ENCODE measurements around the gene NOS2. TPM values are rescaled to one million over a fixed set of nuclear protein-coding genes. Genes with fewer than 3 reads are reported as not detected.
A peak's percentile ranks its signal among the peaks of the same experiment; 100 is the strongest.

Gene NOS2
- total RNA-seq, 2 donors from 2014 or later, result 0.26 to 0.33 TPM

- no peak overlapping the region for H3K27ac ChIP-seq
- intact Hi-C loops (cut with DNase I), result loop anchor here (10.0 kb wide), 1 partner anchor 451 kb away; no protein-coding TSS in a partner anchor
- no peaks in the 10 kb centered on the region for H3K9me3 ChIP-seq
- peaks cover 11% of the 10 kb centered on the region for H3K4me1 ChIP-seq
- DNase-seq (peak in 1 of 4 donors; percentile 30), ATAC-seq (peak; percentile 67)
- 4 to 16% methylated on average over 7 to 49 of the region's 58 CpGs for WGBS, 2 donors
- no peaks in the 10 kb centered on the region for H3K36me3 ChIP-seq (replicated peaks in 1 of 2; ENCODE audit: insufficient read depth in 1 of 2, low read depth in 2 of 2)
- H3K27me3 ChIP-seq, result peaks cover 0 to 12% of the 10 kb centered on the region in 2 donors
- TF ChIP-seq CTCF (IDR thresholded peaks at IDR 0.05) (no peak), POLR2A (IDR thresholded peaks at IDR 0.05) (no peak)
- H3K4me3 ChIP-seq, result no peak overlapping the region
These were observed 7.0 kb downstream of the NOS2 start for GRCh38 chr17:27793168-27793905.

GRCh38 chr17:27792095-27792494, 8.2 kb downstream of the NOS2 start:
- no peak for DNase-seq
- no peak overlapping the region for H3K27ac ChIP-seq
- no peak overlapping the region for H3K4me3 ChIP-seq
- no peak for TF ChIP-seq POLR2A (IDR thresholded peaks at IDR 0.05)
- no peak for TF ChIP-seq CTCF (IDR thresholded peaks at IDR 0.05)
- peaks cover 0 to 12% of the 10 kb centered on the region in 2 donors for H3K27me3 ChIP-seq
- H3K9me3 ChIP-seq, result no peaks in the 10 kb centered on the region
- no peak for ATAC-seq
- intact Hi-C loops (cut with DNase I), result loop anchor here (10.0 kb wide), 1 partner anchor 453 kb away; no protein-coding TSS in a partner anchor
- no peaks in the 10 kb centered on the region for H3K36me3 ChIP-seq (replicated peaks in 1 of 2; ENCODE audit: insufficient read depth in 1 of 2, low read depth in 2 of 2)
- H3K4me1 ChIP-seq, result peaks cover 11% of the 10 kb centered on the region
- 39 to 61% methylated on average over 3 of the region's 3 CpGs for WGBS, 2 donors

- intact Hi-C loops (cut with DNase I), result no loop called here
- ATAC-seq, result no peak
These were observed 11.4 kb downstream of the NOS2 start for GRCh38 chr17:27788919-27789318.

DNA sequence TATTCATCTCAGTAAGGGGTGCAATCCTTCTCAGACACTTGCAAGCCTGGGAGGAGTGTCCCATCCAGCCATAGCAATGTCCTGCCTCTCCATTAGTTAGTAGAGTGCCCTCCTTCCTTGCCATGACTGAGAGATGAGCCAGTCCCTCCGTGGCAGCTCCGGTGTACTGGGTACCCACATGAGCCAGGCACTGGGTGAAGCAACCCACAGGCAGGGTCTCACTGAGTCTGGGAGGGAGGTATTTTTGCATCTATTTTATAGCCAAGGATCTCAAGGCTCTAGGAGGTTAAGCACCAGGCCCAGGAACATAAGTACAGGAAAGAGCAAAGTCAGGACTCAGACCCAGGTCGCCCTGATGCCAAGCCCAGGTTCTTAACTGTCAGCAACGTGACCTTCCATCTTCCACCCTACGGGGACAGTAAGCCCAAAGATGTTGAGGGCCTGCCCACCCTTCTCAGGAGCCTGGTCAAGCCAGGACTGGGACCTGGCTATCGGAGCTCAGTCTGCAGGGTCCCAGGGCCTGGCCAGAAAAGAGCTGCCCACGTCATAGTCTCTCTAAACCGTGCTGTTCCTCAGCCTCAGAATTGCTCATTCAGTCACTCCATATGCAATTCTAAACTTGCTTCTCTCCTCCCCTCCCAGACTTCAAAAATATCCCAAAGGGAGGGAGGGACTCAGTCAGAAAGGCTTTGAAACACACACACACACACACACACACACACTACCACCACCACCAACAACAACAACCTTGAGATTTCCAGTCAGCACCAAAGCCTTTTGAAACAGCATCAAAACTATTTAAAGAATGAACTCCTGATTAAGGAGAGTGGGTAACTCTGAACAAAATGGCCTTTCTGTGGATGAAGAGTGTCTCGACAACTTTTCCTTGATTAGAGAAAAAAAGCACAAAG, 16.6 kb downstream of the NOS2 start:
- Histone ChIP-seq H3K4me1 (no peaks in the 10 kb centered on the region), H3K4me3 (no peak overlapping the region), H3K36me3 (replicated peaks in 1 of 2; ENCODE audit: insufficient read depth in 1 of 2, low read depth in 2 of 2) (no peaks in the 10 kb centered on the region), H3K27me3 (no peaks in the 10 kb centered on the region), H3K27ac (no peak overlapping the region), H3K9me3 (no peaks in the 10 kb centered on the region)
- WGBS, 2 donors, result 76% methylated on average over 8 to 9 of the region's 9 CpGs
- ATAC-seq, result no peak
- intact Hi-C loops (cut with DNase I), result no loop called here
- DNase-seq, result no peak
- TF ChIP-seq CTCF (IDR thresholded peaks at IDR 0.05) (no peak), POLR2A (IDR thresholded peaks at IDR 0.05) (no peak)

More at GRCh38 chr17:27788919-27789318, 11.4 kb downstream of the NOS2 start:
- Histone ChIP-seq H3K9me3 (no peaks in the 10 kb centered on the region), H3K27ac (no peak overlapping the region), H3K4me1 (peaks cover 8% of the 10 kb centered on the region), H3K36me3 (replicated peaks in 1 of 2; ENCODE audit: insufficient read depth in 1 of 2, low read depth in 2 of 2) (no peaks in the 10 kb centered on the region), H3K4me3 (no peak overlapping the region), H3K27me3 (peaks cover 0 to 8% of the 10 kb centered on the region in 2 donors)
- no peak for DNase-seq
- TF ChIP-seq CTCF (IDR thresholded peaks at IDR 0.05), result no peak
- no peak for TF ChIP-seq POLR2A (IDR thresholded peaks at IDR 0.05)
- 37 to 55% methylated on average over 3 of the region's 3 CpGs for WGBS, 2 donors
